ENCODE data around the gene ADCK1.
"Not testable (repeated sequence)": the region's sequence is repeated elsewhere in the genome, so short reads cannot be mapped to it uniquely, and the experiment has no call there.

Gene ADCK1

GRCh38 chr14:77885367-77885766 is 85.5 kb downstream of the ADCK1 start:
- no peak overlapping the region for H3K4me3 Mint-ChIP-seq
- no peaks in the 10 kb centered on the region for H3K27me3 Mint-ChIP-seq
- peaks cover 8% of the 10 kb centered on the region for H3K9me3 Mint-ChIP-seq
- peaks cover 6% of the 10 kb centered on the region for H3K36me3 Mint-ChIP-seq
- CTCF ChIA-PET: no interaction called here
- no peaks in the 10 kb centered on the region for H3K4me1 Mint-ChIP-seq
- H3K27ac Mint-ChIP-seq: no peak overlapping the region
- no peak for DNase-seq

- DNase-seq: no peak
- peaks cover 8% of the 10 kb centered on the region for H3K9me3 Mint-ChIP-seq
- CTCF ChIA-PET: no interaction called here
- H3K4me3 Mint-ChIP-seq: no peak overlapping the region
- no peak overlapping the region for H3K27ac Mint-ChIP-seq
- peaks cover 6% of the 10 kb centered on the region for H3K36me3 Mint-ChIP-seq
- H3K4me1 Mint-ChIP-seq: no peaks in the 10 kb centered on the region
- H3K27me3 Mint-ChIP-seq: no peaks in the 10 kb centered on the region
These were observed 86.1 kb downstream of the ADCK1 start for GRCh38 chr14:77886010-77886409.

GRCh38 chr14:77888903-77889302 is 89.0 kb downstream of the ADCK1 start:
- DNase-seq, H3K9me3 Mint-ChIP-seq, CTCF ChIA-PET, H3K27ac Mint-ChIP-seq, H3K27me3 Mint-ChIP-seq, H3K4me3 Mint-ChIP-seq, H3K4me1 Mint-ChIP-seq, H3K36me3 Mint-ChIP-seq: not testable (repeated sequence)

- CTCF ChIA-PET: no interaction called here
- H3K27ac Mint-ChIP-seq: no peak overlapping the region
- H3K27me3 Mint-ChIP-seq: no peaks in the 10 kb centered on the region
- peaks cover 6% of the 10 kb centered on the region for H3K36me3 Mint-ChIP-seq
- peaks cover 8% of the 10 kb centered on the region for H3K9me3 Mint-ChIP-seq
- no peak for DNase-seq
- H3K4me1 Mint-ChIP-seq: no peaks in the 10 kb centered on the region
- no peak overlapping the region for H3K4me3 Mint-ChIP-seq
These were observed 90.1 kb downstream of the ADCK1 start for GRCh38 chr14:77889971-77890442.

- H3K27me3 Mint-ChIP-seq: no peaks in the 10 kb centered on the region
- peaks cover 6% of the 10 kb centered on the region for H3K36me3 Mint-ChIP-seq
- H3K27ac Mint-ChIP-seq: no peak overlapping the region
- no peak overlapping the region for H3K4me3 Mint-ChIP-seq
- no peak for DNase-seq
- CTCF ChIA-PET: no interaction called here
- H3K9me3 Mint-ChIP-seq: peaks cover 8% of the 10 kb centered on the region
- no peaks in the 10 kb centered on the region for H3K4me1 Mint-ChIP-seq
These were observed 91.0 kb downstream of the ADCK1 start for GRCh38 chr14:77890873-77891272.

- H3K27ac Mint-ChIP-seq: no peak overlapping the region
- peaks cover 6% of the 10 kb centered on the region for H3K36me3 Mint-ChIP-seq
- no peaks in the 10 kb centered on the region for H3K4me1 Mint-ChIP-seq
- no peak overlapping the region for H3K4me3 Mint-ChIP-seq
- DNase-seq: no peak
- no peaks in the 10 kb centered on the region for H3K27me3 Mint-ChIP-seq
- peaks cover 8% of the 10 kb centered on the region for H3K9me3 Mint-ChIP-seq
- CTCF ChIA-PET: no interaction called here
These were observed 92.5 kb downstream of the ADCK1 start for GRCh38 chr14:77892381-77892871.

- no peak for DNase-seq
- Mint-ChIP-seq H3K27ac (no peak overlapping the region), H3K27me3 (no peaks in the 10 kb centered on the region), H3K36me3 (peaks cover 2% of the 10 kb centered on the region), H3K9me3 (peaks cover 5% of the 10 kb centered on the region), H3K4me3 (no peak overlapping the region), H3K4me1 (no peaks in the 10 kb centered on the region)
- CTCF ChIA-PET: no interaction called here
These were observed 93.1 kb downstream of the ADCK1 start for GRCh38 chr14:77892890-77893484.

GRCh38 chr14:77897374-77897773 is 97.5 kb downstream of the ADCK1 start:
- no peaks in the 10 kb centered on the region for H3K36me3 Mint-ChIP-seq
- H3K4me3 Mint-ChIP-seq: no peak overlapping the region
- H3K27me3 Mint-ChIP-seq: no peaks in the 10 kb centered on the region
- no peaks in the 10 kb centered on the region for H3K4me1 Mint-ChIP-seq
- no peak for DNase-seq
- H3K27ac Mint-ChIP-seq: no peak overlapping the region
- H3K9me3 Mint-ChIP-seq: no peaks in the 10 kb centered on the region
- CTCF ChIA-PET: no interaction called here

- no peaks in the 10 kb centered on the region for H3K4me1 Mint-ChIP-seq
- DNase-seq: no peak
- H3K36me3 Mint-ChIP-seq: no peaks in the 10 kb centered on the region
- H3K9me3 Mint-ChIP-seq: no peaks in the 10 kb centered on the region
- H3K27me3 Mint-ChIP-seq: no peaks in the 10 kb centered on the region
- no peak overlapping the region for H3K27ac Mint-ChIP-seq
- CTCF ChIA-PET: no interaction called here
- no peak overlapping the region for H3K4me3 Mint-ChIP-seq
These were observed 102.9 kb downstream of the ADCK1 start for GRCh38 chr14:77902811-77903210.

- no peak overlapping the region for H3K27ac Mint-ChIP-seq
- no peak overlapping the region for H3K4me3 Mint-ChIP-seq
- no peaks in the 10 kb centered on the region for H3K9me3 Mint-ChIP-seq
- H3K27me3 Mint-ChIP-seq: no peaks in the 10 kb centered on the region
- H3K4me1 Mint-ChIP-seq: no peaks in the 10 kb centered on the region
- no peak for DNase-seq
- H3K36me3 Mint-ChIP-seq: no peaks in the 10 kb centered on the region
- CTCF ChIA-PET: no interaction called here
These were observed 103.3 kb downstream of the ADCK1 start for GRCh38 chr14:77903221-77903620.

- Mint-ChIP-seq H3K4me1 (peaks cover 6% of the 10 kb centered on the region), H3K27me3 (no peaks in the 10 kb centered on the region), H3K36me3 (peaks cover 1% of the 10 kb centered on the region), H3K4me3 (no peak overlapping the region), H3K27ac (no peak overlapping the region), H3K9me3 (no peaks in the 10 kb centered on the region)
- DNase-seq: no peak
- CTCF ChIA-PET: interaction anchor here (1.0 kb wide), 1 partner anchor 1062 kb away, joined by 4 read pairs; no protein-coding TSS in a partner anchor
These were observed 104.2 kb downstream of the ADCK1 start for GRCh38 chr14:77903937-77904617.

- no peak for DNase-seq
- H3K36me3 Mint-ChIP-seq: peaks cover 1% of the 10 kb centered on the region
- no peaks in the 10 kb centered on the region for H3K27me3 Mint-ChIP-seq
- H3K9me3 Mint-ChIP-seq: no peaks in the 10 kb centered on the region
- no peak overlapping the region for H3K4me3 Mint-ChIP-seq
- CTCF ChIA-PET: no interaction called here
- no peak overlapping the region for H3K27ac Mint-ChIP-seq
- peaks cover 13% of the 10 kb centered on the region for H3K4me1 Mint-ChIP-seq
These were observed 106.5 kb downstream of the ADCK1 start for GRCh38 chr14:77906446-77906845.

- CTCF ChIA-PET: no interaction called here
- no peak for DNase-seq
These were observed 108.9 kb downstream of the ADCK1 start for GRCh38 chr14:77908847-77909246.

GRCh38 chr14:77909911-77910310 is 110.0 kb downstream of the ADCK1 start:
- CTCF ChIA-PET: interaction anchor here (0.5 kb wide), 1 partner anchor 9 kb away, joined by 3 read pairs; no protein-coding TSS in a partner anchor
- H3K9me3 Mint-ChIP-seq: no peaks in the 10 kb centered on the region
- H3K4me1 Mint-ChIP-seq: peaks cover 13% of the 10 kb centered on the region
- H3K4me3 Mint-ChIP-seq: no peak overlapping the region
- H3K36me3 Mint-ChIP-seq: peaks cover 1% of the 10 kb centered on the region
- H3K27ac Mint-ChIP-seq: no peak overlapping the region
- H3K27me3 Mint-ChIP-seq: no peaks in the 10 kb centered on the region
- DNase-seq: no peak

More at GRCh38 chr14:77908847-77909246, 108.9 kb downstream of the ADCK1 start:
- Mint-ChIP-seq H3K27me3 (no peaks in the 10 kb centered on the region), H3K4me1 (peaks cover 13% of the 10 kb centered on the region), H3K36me3 (peaks cover 1% of the 10 kb centered on the region), H3K4me3 (no peak overlapping the region), H3K27ac (peak overlapping the region; percentile 31), H3K9me3 (no peaks in the 10 kb centered on the region)

- no peak for DNase-seq
- CTCF ChIA-PET: no interaction called here
- peaks cover 1% of the 10 kb centered on the region for H3K36me3 Mint-ChIP-seq
- peaks cover 13% of the 10 kb centered on the region for H3K4me1 Mint-ChIP-seq
- H3K4me3 Mint-ChIP-seq: no peak overlapping the region
- no peaks in the 10 kb centered on the region for H3K9me3 Mint-ChIP-seq
- H3K27me3 Mint-ChIP-seq: no peaks in the 10 kb centered on the region
- no peak overlapping the region for H3K27ac Mint-ChIP-seq
These were observed 110.6 kb downstream of the ADCK1 start for GRCh38 chr14:77910506-77910905.
